Measurements from ENCODE around the gene PRKG1.

DNA sequence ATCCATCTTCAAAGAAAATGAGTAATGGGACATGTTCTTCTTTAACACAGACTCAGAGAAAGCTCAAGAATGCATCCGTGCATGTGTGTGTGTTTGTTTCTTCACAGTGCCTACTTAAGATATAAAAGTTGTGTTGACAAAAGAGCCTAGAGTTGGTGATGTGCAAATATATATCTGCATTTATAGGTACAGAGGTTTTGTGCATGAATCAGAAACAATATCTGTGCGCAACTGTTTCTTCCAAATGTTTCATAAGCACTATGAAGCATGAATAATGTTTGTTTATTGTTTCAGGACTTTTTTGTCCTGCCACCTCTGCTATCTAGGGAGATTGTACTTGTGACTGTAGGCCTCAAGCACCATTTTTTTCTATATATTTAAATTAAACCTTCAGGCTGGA is 395.4 kb downstream of the PRKG1 start:
- no peak for TF ChIP-seq POLR2A (IDR thresholded peaks at IDR 0.05; ENCODE audit: low read depth, low read length)
- TF ChIP-seq POLR2AphosphoS5 (IDR thresholded peaks at IDR 0.05; ENCODE audit: low read depth, low read length), result no peak
- TF ChIP-seq TAF1 (IDR thresholded peaks at IDR 0.05; ENCODE audit: borderline replicate concordance, low read depth, low read length), result no peak
